A549 (cell line): ENCODE measurements around the gene NPLOC4. TPM values are rescaled to one million over a fixed set of nuclear protein-coding genes. Genes with fewer than 3 reads are reported as not detected.

Source experiments
- ATAC-seq, 2 experiments: fragments of 200-7000 bp in 1 of 2; fragments of >200 bp in 1 of 2; cut with Nextera tagmentation in 1 of 2; cut with Tn5 transposase in 1 of 2; 3 replicates each; pipeline versions ENCODE4 v1.8.0 to v1.9.1; 2018 to 2020; ENCODE audit warnings: mild to moderate bottlenecking in 1 of 2, moderate library complexity in 1 of 2
- CTCF ChIA-PET: fragments of 300-600 bp; sonication (Branson Sonifier 250); formaldehyde crosslinking; extraction: SDS; loops from one replicate; lab custom pipeline; 2021; ENCODE audit warnings: antibody characterized with exemption, inconsistent platforms; lab: Yijun Ruan, JAX
- POLR2A ChIA-PET: fragments of 350-600 bp; formaldehyde crosslinking; extraction: SDS; loops from one replicate; lab custom pipeline; 2021; ENCODE audit warnings: antibody characterized with exemption, inconsistent platforms; lab: Yijun Ruan, JAX
- DNase-seq, 2 experiments: peaks; one replicate each; pipeline versions ENCODE4 v3.0.0 to v3.0.0-alpha.2; 2011 to 2016; ENCODE audit warnings: low read depth in 1 of 2, low spot score in 1 of 2
- FAIRE-seq: peaks from 2 replicates; lab custom pipeline; 2011; peaks lifted over from hg19 to GRCh38; lab: Jason Lieb, UNC
- H3K27ac ChIP-seq, 2 experiments: fragments of >200 bp; sonication (Bioruptor Twin); formaldehyde crosslinking; 3 replicates each; pipeline ENCODE4 v1.5.1; 2016 to 2017
- H3K4me1 ChIP-seq: fragments of >200 bp; sonication (Bioruptor Twin); formaldehyde crosslinking; 3 replicates; pipeline ENCODE4 v1.6.1; 2016
- H3K4me2 ChIP-seq: fragments of >200 bp; sonication (Bioruptor Twin); formaldehyde crosslinking; 3 replicates; pipeline ENCODE4 v1.6.1; 2016
- H3K4me3 ChIP-seq: fragments of >200 bp; sonication (Bioruptor Twin); formaldehyde crosslinking; 3 replicates; pipeline ENCODE4 v1.5.1; 2016
- H3K9me3 ChIP-seq: fragments of >200 bp; sonication (Bioruptor Twin); formaldehyde crosslinking; 3 replicates; pipeline ENCODE4 v1.6.1; 2016
- CBX2 ChIP-seq: fragments of 200-600 bp; sonication (generic); IDR thresholded peaks from 2 replicates; pipeline ENCODE4 v1.6.1; 2016; ENCODE audit warnings: low read depth, mild to moderate bottlenecking, borderline replicate concordance
- CHD4 ChIP-seq: fragments of 200-600 bp; sonication (generic); IDR thresholded peaks from 2 replicates; pipeline ENCODE4 v1.6.1; 2016; ENCODE audit warnings: antibody characterized with exemption, mild to moderate bottlenecking, borderline replicate concordance
- EHF ChIP-seq: fragments of 250-450 bp; sonication (Bioruptor Pico); IDR thresholded peaks from 2 replicates; pipeline ENCODE4 v1.5.0; 2020; ENCODE audit warnings: mild to moderate bottlenecking
- EHMT2 ChIP-seq: fragments of 200-600 bp; sonication (generic); IDR thresholded peaks from 2 replicates; pipeline ENCODE4 v1.6.1; 2016; ENCODE audit warnings: antibody characterized with exemption, low read depth, mild to moderate bottlenecking, moderate library complexity
- EP300 ChIP-seq, 2 experiments: fragments of >200 bp; sonication (Bioruptor Twin); formaldehyde crosslinking; IDR thresholded peaks; 2 replicates in 1 of 2; 3 replicates in 1 of 2; pipeline ENCODE4 v1.6.1; 2016 to 2017
- FOSB ChIP-seq: fragments of 250-450 bp; sonication (Bioruptor Pico); IDR thresholded peaks from 2 replicates; pipeline ENCODE4 v1.5.0; 2020; ENCODE audit warnings: mild to moderate bottlenecking, moderate library complexity
- FOSL2 ChIP-seq, 2 experiments: fragments of 450-650 bp in 1 of 2; fragments of >200 bp in 1 of 2; sonication (Bioruptor Twin) in 1 of 2; formaldehyde crosslinking; IDR thresholded peaks; 2 replicates each; pipeline versions ENCODE4 v1.5.0 to v1.6.1; 2016 to 2020; ENCODE audit warnings: mild to moderate bottlenecking in 1 of 2, moderate library complexity in 1 of 2
- HEYL ChIP-seq: fragments of 250-450 bp; sonication (Bioruptor Pico); IDR thresholded peaks from 2 replicates; pipeline ENCODE4 v1.8.0; 2021; ENCODE audit warnings: mild to moderate bottlenecking, moderate library complexity
- HOXB13 ChIP-seq: fragments of 250-450 bp; sonication (Bioruptor Pico); IDR thresholded peaks from 2 replicates; pipeline ENCODE4 v1.5.0; 2020; ENCODE audit warnings: low read depth, mild to moderate bottlenecking, moderate library complexity
- JUNB ChIP-seq: fragments of >200 bp; sonication (Bioruptor Twin); formaldehyde crosslinking; IDR thresholded peaks from 2 replicates; pipeline ENCODE4 v1.6.1; 2016
- MAFK ChIP-seq: fragments of 450-650 bp; IDR thresholded peaks from 2 replicates; pipeline ENCODE4 v1.6.1; 2014; ENCODE audit not compliant: partially characterized antibody
- NPAS2 ChIP-seq: fragments of 250-450 bp; sonication (Bioruptor Pico); IDR thresholded peaks from 2 replicates; pipeline ENCODE4 v1.8.0; 2022; ENCODE audit warnings: mild to moderate bottlenecking, moderate library complexity, borderline replicate concordance
- POLR2AphosphoS2 ChIP-seq: conservative IDR thresholded peaks from 2 replicates; pipeline ENCODE4 v1.6.1; 2012; ENCODE audit warnings: low read length, improper control_type of control experiment, inconsistent platforms
- RARB ChIP-seq: fragments of 250-450 bp; sonication (Bioruptor Pico); IDR thresholded peaks from 2 replicates; pipeline ENCODE4 v1.8.0; 2021; ENCODE audit warnings: mild to moderate bottlenecking, moderate library complexity
- RFX5 ChIP-seq: fragments of 450-650 bp; IDR thresholded peaks from 2 replicates; pipeline ENCODE4 v1.7.1; 2014; ENCODE audit warnings: antibody characterized with exemption, mild to moderate bottlenecking, moderate library complexity
- SMC3 ChIP-seq: fragments of >200 bp; sonication (Bioruptor Twin); formaldehyde crosslinking; IDR thresholded peaks from 3 replicates; pipeline ENCODE4 v1.6.1; 2018; ENCODE audit warnings: inconsistent platforms
- SREBF2 ChIP-seq: fragments of 450-650 bp; IDR thresholded peaks from 2 replicates; pipeline ENCODE4 v1.6.1; 2014; ENCODE audit warnings: mild to moderate bottlenecking, moderate library complexity
- TP53 ChIP-seq: fragments of 250-450 bp; sonication (Bioruptor Pico); IDR thresholded peaks from 2 replicates; pipeline ENCODE4 v1.5.0; 2021; ENCODE audit warnings: mild to moderate bottlenecking, moderate library complexity
- ZC3H11A ChIP-seq: fragments of 450-650 bp; IDR thresholded peaks from 2 replicates; pipeline ENCODE4 v1.6.1; 2014; ENCODE audit warnings: antibody characterized with exemption, mild to moderate bottlenecking
- ZSCAN20 ChIP-seq: fragments of 250-450 bp; sonication (Bioruptor Pico); IDR thresholded peaks from 2 replicates; pipeline ENCODE4 v1.8.0; 2022; ENCODE audit warnings: mild to moderate bottlenecking, moderate library complexity
- WGBS: methylation state at CpG from one replicate; pipeline ENCODE4 v1.1.6; 2017; ENCODE audit errors: missing lambda C conversion rate; 5-methylcytosine and 5-hydroxymethylcytosine counted together
- polyA plus RNA-seq, 4 experiments: library from polyadenylated mRNA; depleted of rRNA in 3 of 4; stranded (reverse); fragments of >200 nt; fragmentation: RNase III in 1 of 4; extraction: RNeasy Plus Mini Kit Qiagen cat#74134 plus additional on column Dnase treatment in 1 of 4; gene quantifications; 2 replicates in 3 of 4; 3 replicates in 1 of 4; pipeline ENCODE4 v1.2.3, GENCODE V29; 2011 to 2017
- TF ChIP-seq, protein P1 (sequence below): fragments of 250-450 bp; sonication (Bioruptor Pico); IDR thresholded peaks from 2 replicates; pipeline ENCODE4 v1.5.0; 2020; ENCODE audit warnings: low read depth, mild to moderate bottlenecking, moderate library complexity
- TF ChIP-seq, protein P2 (sequence below): fragments of 450-650 bp; IDR thresholded peaks from 2 replicates; pipeline ENCODE4 v1.6.1; 2014; ENCODE audit warnings: antibody characterized with exemption
- TF ChIP-seq, protein P3 (sequence below): fragments of 200-600 bp; sonication (generic); IDR thresholded peaks from 2 replicates; pipeline ENCODE4 v1.6.1; 2016; ENCODE audit warnings: antibody characterized with exemption, mild to moderate bottlenecking, moderate library complexity
- TF ChIP-seq, protein P4 (sequence below): fragments of 250-450 bp; sonication (Bioruptor Pico); IDR thresholded peaks from 2 replicates; pipeline ENCODE4 v1.5.0; 2021; ENCODE audit warnings: mild to moderate bottlenecking, moderate library complexity, borderline replicate concordance
- TF ChIP-seq, protein P5 (sequence below): fragments of >200 bp; sonication (Bioruptor Twin); formaldehyde crosslinking; IDR thresholded peaks from 2 replicates; pipeline ENCODE4 v1.6.1; 2016

The NPLOC4 gene
- polyA plus RNA-seq, 2 of the 4 experiments (the other 2 are of a cell fraction), result 98.5 to 101 TPM

DNA sequence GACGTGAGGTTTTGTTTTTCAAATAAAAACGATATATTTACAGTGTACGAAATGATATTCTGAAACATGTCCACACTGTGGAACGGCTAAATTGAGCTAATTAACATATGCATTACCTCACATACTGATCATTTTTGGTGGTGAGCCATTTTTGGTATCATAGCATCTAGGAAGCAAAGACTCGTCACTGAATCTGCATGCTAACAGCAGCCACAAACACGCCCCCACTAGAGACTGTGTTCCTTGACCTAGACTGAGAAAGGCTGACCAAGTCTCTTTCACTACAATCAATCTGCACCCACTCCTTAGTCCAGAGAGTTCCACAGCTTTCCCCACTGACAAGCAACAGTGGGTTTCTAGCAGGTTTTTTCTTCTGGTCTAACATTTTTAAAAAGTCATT is 29.5 kb downstream of the NPLOC4 start:
- no peak for FAIRE-seq
- ChIA-PET POLR2A (interaction anchor here (1.0 kb wide), 1 partner anchor 24 kb away, joined by 3 read pairs; no protein-coding TSS in a partner anchor), CTCF (interaction anchor here (0.6 to 4.3 kb wide), 10 partner anchors 9 to 536 kb away, joined by 3 to 36 read pairs (median 6); partner anchors contain the start of gene FAAP100)
- DNase-seq, result no peak
- no peak overlapping the region for H3K4me2 ChIP-seq
- 85% methylated on average over 6 of the region's 6 CpGs for WGBS
- no peak for ATAC-seq
- H3K9me3 ChIP-seq, result no peaks in the 10 kb centered on the region
- no peaks in the 10 kb centered on the region for H3K4me1 ChIP-seq
- H3K4me3 ChIP-seq, result no peak overlapping the region
- H3K27ac ChIP-seq, result no peak overlapping the region
- TF ChIP-seq RARB (CRISPR knock-in tag), result no peak
- no peak for TF ChIP-seq EP300 (IDR thresholded peaks at IDR 0.05)
- TF ChIP-seq JUNB, result no peak
- no peak for TF ChIP-seq ZC3H11A
- no peak for TF ChIP-seq MAFK
- no peak for TF ChIP-seq POLR2AphosphoS2
- TF ChIP-seq, protein P1, sequence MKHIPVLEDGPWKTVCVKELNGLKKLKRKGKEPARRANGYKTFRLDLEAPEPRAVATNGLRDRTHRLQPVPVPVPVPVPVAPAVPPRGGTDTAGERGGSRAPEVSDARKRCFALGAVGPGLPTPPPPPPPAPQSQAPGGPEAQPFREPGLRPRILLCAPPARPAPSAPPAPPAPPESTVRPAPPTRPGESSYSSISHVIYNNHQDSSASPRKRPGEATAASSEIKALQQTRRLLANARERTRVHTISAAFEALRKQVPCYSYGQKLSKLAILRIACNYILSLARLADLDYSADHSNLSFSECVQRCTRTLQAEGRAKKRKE (CRISPR knock-in tag), result no peak
- no peak for TF ChIP-seq EHF
- TF ChIP-seq HEYL (CRISPR knock-in tag), result no peak
- TF ChIP-seq CBX2, result no peak
- TF ChIP-seq FOSL2 (IDR thresholded peaks at IDR 0.05), result no peak
- TF ChIP-seq FOSL2 (CRISPR knock-in tag; IDR thresholded peaks at IDR 0.05), result no peak
- no peak for TF ChIP-seq CHD4
- TF ChIP-seq, protein P2, sequence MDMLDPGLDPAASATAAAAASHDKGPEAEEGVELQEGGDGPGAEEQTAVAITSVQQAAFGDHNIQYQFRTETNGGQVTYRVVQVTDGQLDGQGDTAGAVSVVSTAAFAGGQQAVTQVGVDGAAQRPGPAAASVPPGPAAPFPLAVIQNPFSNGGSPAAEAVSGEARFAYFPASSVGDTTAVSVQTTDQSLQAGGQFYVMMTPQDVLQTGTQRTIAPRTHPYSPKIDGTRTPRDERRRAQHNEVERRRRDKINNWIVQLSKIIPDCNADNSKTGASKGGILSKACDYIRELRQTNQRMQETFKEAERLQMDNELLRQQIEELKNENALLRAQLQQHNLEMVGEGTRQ, result no peak
- no peak for TF ChIP-seq TP53 (CRISPR knock-in tag)
- TF ChIP-seq HOXB13 (CRISPR knock-in tag), result no peak
- TF ChIP-seq, protein P3, sequence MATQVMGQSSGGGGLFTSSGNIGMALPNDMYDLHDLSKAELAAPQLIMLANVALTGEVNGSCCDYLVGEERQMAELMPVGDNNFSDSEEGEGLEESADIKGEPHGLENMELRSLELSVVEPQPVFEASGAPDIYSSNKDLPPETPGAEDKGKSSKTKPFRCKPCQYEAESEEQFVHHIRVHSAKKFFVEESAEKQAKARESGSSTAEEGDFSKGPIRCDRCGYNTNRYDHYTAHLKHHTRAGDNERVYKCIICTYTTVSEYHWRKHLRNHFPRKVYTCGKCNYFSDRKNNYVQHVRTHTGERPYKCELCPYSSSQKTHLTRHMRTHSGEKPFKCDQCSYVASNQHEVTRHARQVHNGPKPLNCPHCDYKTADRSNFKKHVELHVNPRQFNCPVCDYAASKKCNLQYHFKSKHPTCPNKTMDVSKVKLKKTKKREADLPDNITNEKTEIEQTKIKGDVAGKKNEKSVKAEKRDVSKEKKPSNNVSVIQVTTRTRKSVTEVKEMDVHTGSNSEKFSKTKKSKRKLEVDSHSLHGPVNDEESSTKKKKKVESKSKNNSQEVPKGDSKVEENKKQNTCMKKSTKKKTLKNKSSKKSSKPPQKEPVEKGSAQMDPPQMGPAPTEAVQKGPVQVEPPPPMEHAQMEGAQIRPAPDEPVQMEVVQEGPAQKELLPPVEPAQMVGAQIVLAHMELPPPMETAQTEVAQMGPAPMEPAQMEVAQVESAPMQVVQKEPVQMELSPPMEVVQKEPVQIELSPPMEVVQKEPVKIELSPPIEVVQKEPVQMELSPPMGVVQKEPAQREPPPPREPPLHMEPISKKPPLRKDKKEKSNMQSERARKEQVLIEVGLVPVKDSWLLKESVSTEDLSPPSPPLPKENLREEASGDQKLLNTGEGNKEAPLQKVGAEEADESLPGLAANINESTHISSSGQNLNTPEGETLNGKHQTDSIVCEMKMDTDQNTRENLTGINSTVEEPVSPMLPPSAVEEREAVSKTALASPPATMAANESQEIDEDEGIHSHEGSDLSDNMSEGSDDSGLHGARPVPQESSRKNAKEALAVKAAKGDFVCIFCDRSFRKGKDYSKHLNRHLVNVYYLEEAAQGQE, result no peak
- TF ChIP-seq, protein P4, sequence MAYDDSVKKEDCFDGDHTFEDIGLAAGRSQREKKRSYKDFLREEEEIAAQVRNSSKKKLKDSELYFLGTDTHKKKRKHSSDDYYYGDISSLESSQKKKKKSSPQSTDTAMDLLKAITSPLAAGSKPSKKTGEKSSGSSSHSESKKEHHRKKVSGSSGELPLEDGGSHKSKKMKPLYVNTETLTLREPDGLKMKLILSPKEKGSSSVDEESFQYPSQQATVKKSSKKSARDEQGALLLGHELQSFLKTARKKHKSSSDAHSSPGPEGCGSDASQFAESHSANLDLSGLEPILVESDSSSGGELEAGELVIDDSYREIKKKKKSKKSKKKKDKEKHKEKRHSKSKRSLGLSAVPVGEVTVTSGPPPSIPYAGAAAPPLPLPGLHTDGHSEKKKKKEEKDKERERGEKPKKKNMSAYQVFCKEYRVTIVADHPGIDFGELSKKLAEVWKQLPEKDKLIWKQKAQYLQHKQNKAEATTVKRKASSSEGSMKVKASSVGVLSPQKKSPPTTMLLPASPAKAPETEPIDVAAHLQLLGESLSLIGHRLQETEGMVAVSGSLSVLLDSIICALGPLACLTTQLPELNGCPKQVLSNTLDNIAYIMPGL (CRISPR knock-in tag), result no peak

DNA sequence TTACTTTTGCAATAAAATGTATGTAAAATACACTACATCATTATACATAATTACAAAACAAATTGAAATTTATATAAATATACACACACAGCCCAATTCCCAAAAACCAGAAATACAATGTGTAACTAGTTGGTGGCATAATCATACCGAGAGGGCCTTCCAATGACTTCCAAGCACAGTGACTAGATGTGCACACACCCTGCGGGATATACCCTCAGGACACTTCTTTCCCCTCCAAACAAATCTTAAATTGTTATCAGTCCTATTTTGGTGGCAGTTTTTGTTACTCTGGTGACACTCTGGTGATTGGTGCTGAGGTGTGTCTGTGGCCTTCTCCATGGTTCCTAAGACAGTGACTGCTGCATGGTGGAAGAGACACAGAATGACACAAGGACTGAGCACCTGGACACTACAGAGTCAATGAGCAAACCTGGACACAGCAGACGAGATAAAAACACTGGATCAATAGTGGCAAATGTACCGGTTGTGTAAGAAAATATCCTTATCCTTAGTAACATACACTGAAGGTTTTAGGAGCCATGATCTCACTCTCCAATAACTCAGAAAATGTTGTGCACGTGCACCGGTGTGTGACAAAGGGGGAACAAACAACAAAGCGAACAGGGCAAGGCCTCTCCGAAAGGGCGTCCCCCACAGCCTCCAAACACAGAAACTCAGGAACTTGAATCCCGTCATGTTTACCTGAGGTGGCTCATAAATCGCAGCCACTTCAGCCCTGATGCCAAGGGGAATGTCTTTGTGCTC is 32.9 kb downstream of the NPLOC4 start:
- no peak for ATAC-seq
- peaks cover 5% of the 10 kb centered on the region; the same call in 2 of the 3 replicates for H3K4me1 ChIP-seq
- POLR2A ChIA-PET, result no interaction called here
- no peak overlapping the region for H3K27ac ChIP-seq
- 78% methylated on average over 11 of the region's 11 CpGs for WGBS
- H3K4me3 ChIP-seq, result no peak overlapping the region
- FAIRE-seq, result no peak
- TF ChIP-seq, protein P5, sequence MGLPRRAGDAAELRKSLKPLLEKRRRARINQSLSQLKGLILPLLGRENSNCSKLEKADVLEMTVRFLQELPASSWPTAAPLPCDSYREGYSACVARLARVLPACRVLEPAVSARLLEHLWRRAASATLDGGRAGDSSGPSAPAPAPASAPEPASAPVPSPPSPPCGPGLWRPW, result no peak
- TF ChIP-seq ZSCAN20 (no peak), FOSB (CRISPR knock-in tag) (no peak), SREBF2 (no peak), HEYL (CRISPR knock-in tag) (no peak), SMC3 (no peak), CBX2 (no peak), EP300 (IDR thresholded peaks at IDR 0.05) (no peak), RFX5 (no peak), EHMT2 (no peak), TP53 (CRISPR knock-in tag) (no peak), NPAS2 (CRISPR knock-in tag) (no peak), EHF (no peak)
- H3K9me3 ChIP-seq, result no peaks in the 10 kb centered on the region
- H3K4me2 ChIP-seq, result no peak overlapping the region
- CTCF ChIA-PET, result interaction anchor here (39.7 kb wide), 1 partner anchor 33 kb away, joined by 1604 read pairs; the partner anchor contains the start of gene FAAP100
- no peak for DNase-seq
